WERI-Rb-1 (cell line): ENCODE results near the gene PLEKHH3.

ENCODE experiments used
- DNase-seq: peaks from one replicate; pipeline ENCODE4 v3.0.0-alpha.2; 2020
- H3K27ac ChIP-seq: fragments of 250-450 bp; sonication (Bioruptor Pico); 2 replicates; pipeline ENCODE4 v1.5.1; 2020; ENCODE audit warnings: mild to moderate bottlenecking, moderate library complexity
- H3K27me3 ChIP-seq: fragments of 250-450 bp; sonication (Bioruptor Pico); 2 replicates; pipeline ENCODE4 v1.5.1; 2021; ENCODE audit warnings: mild to moderate bottlenecking, low read depth, moderate library complexity; ENCODE audit not compliant: insufficient read depth, severe bottlenecking
- H3K36me3 ChIP-seq: fragments of 250-450 bp; sonication (Bioruptor Pico); 2 replicates; pipeline ENCODE4 v1.5.1; 2020; ENCODE audit warnings: mild to moderate bottlenecking, moderate library complexity
- H3K4me3 ChIP-seq: 2 replicates; pipeline ENCODE4 v1.5.1; 2011; ENCODE audit warnings: low read depth, mild to moderate bottlenecking, control low read depth, low read length
- H3K9me3 ChIP-seq: fragments of 250-450 bp; sonication (Bioruptor Pico); 2 replicates; pipeline ENCODE4 v1.5.1; 2021; ENCODE audit warnings: mild to moderate bottlenecking, moderate library complexity; ENCODE audit not compliant: severe bottlenecking
- CTCF ChIP-seq: IDR thresholded peaks from 2 replicates; pipeline ENCODE4 v1.5.1; 2011; ENCODE audit warnings: low read depth, mild to moderate bottlenecking, control low read depth, inconsistent platforms, low read length

Gene PLEKHH3

GRCh38 chr17:42686520-42687128, 9.8 kb upstream of the PLEKHH3 start:
- TF ChIP-seq CTCF, result no peak
- Histone ChIP-seq H3K27ac (no peak overlapping the region), H3K27me3 (no peaks in the 10 kb centered on the region), H3K36me3 (peaks cover 51% of the 10 kb centered on the region), H3K9me3 (no peaks in the 10 kb centered on the region), H3K4me3 (no peak overlapping the region)
- no peak for DNase-seq

GRCh38 chr17:42685831-42686230, 9.0 kb upstream of the PLEKHH3 start:
- Histone ChIP-seq H3K9me3 (no peaks in the 10 kb centered on the region), H3K36me3 (peaks cover 46% of the 10 kb centered on the region), H3K27me3 (no peaks in the 10 kb centered on the region), H3K27ac (no peak overlapping the region), H3K4me3 (no peak overlapping the region)
- no peak for DNase-seq
- no peak for TF ChIP-seq CTCF

GRCh38 chr17:42684929-42685556, 8.2 kb upstream of the PLEKHH3 start:
- H3K36me3 ChIP-seq, result peaks cover 40% of the 10 kb centered on the region
- H3K27me3 ChIP-seq, result no peaks in the 10 kb centered on the region
- H3K9me3 ChIP-seq, result no peaks in the 10 kb centered on the region
- TF ChIP-seq CTCF, result no peak
- no peak overlapping the region for H3K4me3 ChIP-seq
- no peak for DNase-seq
- H3K27ac ChIP-seq, result no peak overlapping the region

GRCh38 chr17:42683407-42684034, 6.7 kb upstream of the PLEKHH3 start:
- no peaks in the 10 kb centered on the region for H3K9me3 ChIP-seq
- peaks cover 25% of the 10 kb centered on the region for H3K36me3 ChIP-seq
- DNase-seq, result no peak
- no peak for TF ChIP-seq CTCF
- H3K4me3 ChIP-seq, result peak overlapping the region; percentile 65
- no peaks in the 10 kb centered on the region for H3K27me3 ChIP-seq
- no peak overlapping the region for H3K27ac ChIP-seq

- Histone ChIP-seq H3K9me3 (no peaks in the 10 kb centered on the region), H3K27ac (peak overlapping the region; percentile 46), H3K4me3 (peak overlapping the region; percentile 65), H3K27me3 (no peaks in the 10 kb centered on the region), H3K36me3 (peaks cover 18% of the 10 kb centered on the region)
- no peak for TF ChIP-seq CTCF
- peak; percentile 81 for DNase-seq
These were observed 6.1 kb upstream of the PLEKHH3 start for GRCh38 chr17:42682722-42683403.
